Heart left ventricle (tissue), 16 donors: ENCODE results near the gene FHL2. TPM values are rescaled to one million over a fixed set of nuclear protein-coding genes. Genes with fewer than 3 reads are reported as not detected.

Experiments used
- ATAC-seq, 4 donors: fragments of 200-7000 bp; cut with Tn5 transposase; one replicate each; pipeline ENCODE4 v1.9.1; 2020 to 2022; ENCODE audit warnings: moderate library complexity in 4 of 4, mild to moderate bottlenecking in 3 of 4, moderate number of reproducible peaks in 1 of 4
- DNase-seq, 5 donors: peaks; one replicate each; pipeline ENCODE4 v3.0.0-alpha.2; 2020
- H3K27ac ChIP-seq, 12 donors: fragments of 200-600 bp; sonication (generic) in 4 of 12; one replicate each; pipeline versions ENCODE4 v1.5.0 to v1.8.0; 2016 to 2022; ENCODE audit warnings: mild to moderate bottlenecking in 2 of 12
- H3K27me3 ChIP-seq, 9 donors: fragments of 200-600 bp; sonication (generic) in 2 of 9; one replicate each; pipeline versions ENCODE4 v1.5.1 to v1.8.0; 2016 to 2022; ENCODE audit warnings: mild to moderate bottlenecking in 3 of 9
- H3K36me3 ChIP-seq, 9 donors: fragments of 200-600 bp; sonication (generic) in 2 of 9; one replicate each; pipeline versions ENCODE4 v1.5.0 to v1.8.0; 2018 to 2022; ENCODE audit warnings: mild to moderate bottlenecking in 2 of 9
- H3K4me1 ChIP-seq, 12 donors: fragments of 200-600 bp; sonication (generic) in 4 of 12; one replicate each; pipeline versions ENCODE4 v1.5.0 to v1.8.0; 2016 to 2022; ENCODE audit warnings: mild to moderate bottlenecking in 3 of 12
- H3K4me3 ChIP-seq, 12 donors: fragments of 200-600 bp; sonication (generic) in 4 of 12; one replicate each; pipeline versions ENCODE4 v1.5.0 to v1.8.0; 2017 to 2022; ENCODE audit warnings: mild to moderate bottlenecking in 9 of 12, moderate library complexity in 4 of 12
- H3K9me3 ChIP-seq, 12 donors: fragments of 200-600 bp; sonication (generic) in 4 of 12; one replicate each; pipeline versions ENCODE4 v1.5.0 to v1.8.0; 2016 to 2022; ENCODE audit warnings: mild to moderate bottlenecking in 1 of 12
- POLR2A ChIP-seq, 2 donors: fragments of 450-650 bp; IDR thresholded peaks; one replicate each; pipeline ENCODE4 v1.6.1; 2017; ENCODE audit warnings: antibody characterized with exemption in 2 of 2, mild to moderate bottlenecking in 2 of 2, moderate library complexity in 2 of 2
- WGBS, 4 donors: extraction: QIAGEN DNeasy Blood & Tissue Kit in 2 of 4; methylation state at CpG; one replicate each; pipeline versions ENCODE4 v1.1.5 to v1.1.7; 2013 to 2018; 5-methylcytosine and 5-hydroxymethylcytosine counted together
- intact Hi-C, 10 donors: fragments of 100-400 bp; cut with DNase I; formaldehyde crosslinking; loops; one replicate each; pipeline versions ENCODE4 v1.11.1 to v1.14.2; 2022
- polyA plus RNA-seq, 2 donors: library from polyadenylated mRNA; stranded (reverse); fragments of 200-250 nt; gene quantifications; one replicate each; pipeline ENCODE4 v1.2.3, GENCODE V29; 2013
- total RNA-seq, 9 donors: library from RNA; depleted of rRNA in 2 of 9; stranded (reverse); fragments of >200 nt in 2 of 9; fragmentation: NEBNext Ultra II Directional in 3 of 9; extraction: Animal tissue kit (Norgen Biotek cat#: 25700) in 3 of 9; gene quantifications; one replicate each; pipeline versions ENCODE4 v1.1.0 to v1.2.4, GENCODE V29; 2016 to 2023
- TF ChIP-seq, protein P1 (sequence below), 12 donors: fragments of 200-600 bp; sonication (generic) in 4 of 12; IDR thresholded peaks; one replicate each; pipeline versions ENCODE4 v1.5.0 to v1.8.0; 2018 to 2022; ENCODE audit warnings: antibody characterized with exemption in 12 of 12, mild to moderate bottlenecking in 5 of 12
- donor health status: ischemic (EF 13 %, LVEDD 7.1; RV severe dilation, severe dysfunction).
- donor health status: healthy with polysubstance abuse.
- donor health status: DM: no; HTN: yes; CAD: no.
- donor health status: DM: no; HTN: no; CAD: no.
- donor health status: ischemic (EF 25% LVEDD 6.9; RV normal size, moderate dysfunction).
- donor health status: ischemic (EF 25% LVEDD 5.7; RV mildly dilated, moderate dysfunction).
- donor health status: healthy.
- donor health status: DM: yes; HTN: yes; CAD: no.
- donor health status: ischemic (EF 35%, LVEDD 5.7; RV mildly dilated, moderate dysfunction).
- donor health status: nonischemic (EF 11% LVEDD 7.7; RV severe dilation, severe dysfunction).
- donor health status: DM: yes; HTN: yes; CAD: no.
- donor health status: PGD.
- donor health status: ischemic (EF 29% LVEDD 5.4; RV normal size, mild dysfunction).
- donor health status: nonischemic (EF 23%, LVEDD 6.1; RV moderate dilation, normal function).

Gene FHL2
- total and polyA plus RNA-seq, 11 donors = 649 to 4,692 (median 1,165) TPM

- Histone ChIP-seq H3K9me3 (no peaks in the 10 kb centered on the region), H3K27me3 (no peaks in the 10 kb centered on the region), H3K4me1 (peaks cover 0 to 31% (median 21%) of the 10 kb centered on the region in 12 donors), H3K27ac (no peak overlapping the region), H3K36me3 (peaks cover 0 to 20% (median 8%) of the 10 kb centered on the region in 9 donors), H3K4me3 (no peak overlapping the region)
- ATAC-seq = no peak
- 91 to 93% (median 93%) methylated on average over 2 of the region's 2 CpGs for WGBS, 4 donors
- intact Hi-C loops = no loop called here
- DNase-seq = no peak
- TF ChIP-seq, protein P1, sequence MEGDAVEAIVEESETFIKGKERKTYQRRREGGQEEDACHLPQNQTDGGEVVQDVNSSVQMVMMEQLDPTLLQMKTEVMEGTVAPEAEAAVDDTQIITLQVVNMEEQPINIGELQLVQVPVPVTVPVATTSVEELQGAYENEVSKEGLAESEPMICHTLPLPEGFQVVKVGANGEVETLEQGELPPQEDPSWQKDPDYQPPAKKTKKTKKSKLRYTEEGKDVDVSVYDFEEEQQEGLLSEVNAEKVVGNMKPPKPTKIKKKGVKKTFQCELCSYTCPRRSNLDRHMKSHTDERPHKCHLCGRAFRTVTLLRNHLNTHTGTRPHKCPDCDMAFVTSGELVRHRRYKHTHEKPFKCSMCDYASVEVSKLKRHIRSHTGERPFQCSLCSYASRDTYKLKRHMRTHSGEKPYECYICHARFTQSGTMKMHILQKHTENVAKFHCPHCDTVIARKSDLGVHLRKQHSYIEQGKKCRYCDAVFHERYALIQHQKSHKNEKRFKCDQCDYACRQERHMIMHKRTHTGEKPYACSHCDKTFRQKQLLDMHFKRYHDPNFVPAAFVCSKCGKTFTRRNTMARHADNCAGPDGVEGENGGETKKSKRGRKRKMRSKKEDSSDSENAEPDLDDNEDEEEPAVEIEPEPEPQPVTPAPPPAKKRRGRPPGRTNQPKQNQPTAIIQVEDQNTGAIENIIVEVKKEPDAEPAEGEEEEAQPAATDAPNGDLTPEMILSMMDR (IDR thresholded peaks at IDR 0.05) = no peak
- TF ChIP-seq POLR2A (IDR thresholded peaks at IDR 0.05) = no peak
Measured at GRCh38 chr2:105335469-105335868, 63.4 kb downstream of the FHL2 start.

DNA sequence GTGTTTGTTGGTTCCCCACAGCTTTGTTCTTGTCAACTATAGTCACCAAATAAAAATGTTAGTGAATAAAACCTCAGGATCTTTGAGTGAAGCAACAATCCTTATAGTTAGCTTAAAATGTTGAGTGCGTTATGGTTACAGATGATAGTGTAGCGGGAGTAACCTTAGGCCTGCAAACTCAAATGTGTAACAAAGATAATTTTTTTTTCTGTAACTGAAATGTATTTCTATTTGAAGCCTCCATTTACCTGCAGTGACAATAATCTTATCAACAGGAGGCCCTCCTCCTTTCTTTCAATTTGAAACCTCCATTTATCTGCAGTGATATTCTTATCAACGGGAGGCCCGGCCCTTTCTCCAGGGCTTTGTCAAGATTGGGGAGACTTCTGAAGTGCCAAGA lies 64.6 kb downstream of the FHL2 start:
- Histone ChIP-seq H3K4me3 (no peak overlapping the region), H3K9me3 (no peaks in the 10 kb centered on the region), H3K27ac (no peak overlapping the region), H3K36me3 (peaks cover 0 to 11% (median 0%) of the 10 kb centered on the region in 9 donors), H3K4me1 (peaks cover 0 to 33% (median 26%) of the 10 kb centered on the region in 12 donors), H3K27me3 (no peaks in the 10 kb centered on the region)
- TF ChIP-seq, protein P1 (IDR thresholded peaks at IDR 0.05) = no peak
- DNase-seq (no peak), ATAC-seq (no peak)
- intact Hi-C loops = no loop called here
- WGBS, 4 donors = 79 to 83% (median 80%) methylated on average over 4 of the region's 4 CpGs

GRCh38 chr2:105330681-105331375 lies 68.0 kb downstream of the FHL2 start:
- no peak for DNase-seq
- Histone ChIP-seq H3K4me3 (peak overlapping the region in 2 of 12 donors; percentile 75 to 84), H3K9me3 (no peaks in the 10 kb centered on the region), H3K36me3 (peaks cover 0 to 16% (median 0%) of the 10 kb centered on the region in 9 donors), H3K27ac (peak overlapping the region in 2 of 12 donors; percentile 85 to 90), H3K27me3 (no peaks in the 10 kb centered on the region), H3K4me1 (peaks cover 0 to 26% (median 12%) of the 10 kb centered on the region in 12 donors)
- no peak for ATAC-seq
- 94 to 98% (median 96%) methylated on average over 4 of the region's 4 CpGs for WGBS, 4 donors
- no peak for TF ChIP-seq POLR2A (IDR thresholded peaks at IDR 0.05)
- TF ChIP-seq, protein P1 (IDR thresholded peaks at IDR 0.05) = no peak
- intact Hi-C loops = no loop called here

GRCh38 chr2:105329561-105330495 lies 69.0 kb downstream of the FHL2 start, which contains the start of gene TGFBRAP1:
TSS of gene TGFBRAP1 (minus strand) at chr2:105329735. CDS start at chr2:105308301, 21,434 bp downstream.
- 2 to 20% (median 4%) methylated on average over 5 to 101 of the region's 101 CpGs for WGBS, 4 donors
- DNase-seq = peak; percentile 56 to 76 (median 61)
- Histone ChIP-seq H3K4me3 (peak within 1 kb of the TSS; percentile 50 to 93 (median 76)), H3K27ac (peak within 1 kb of the TSS in 11 of 12 donors; percentile 71 to 90 (median 85)), H3K9me3 (no peaks in the 10 kb centered on the region), H3K4me1 (peaks cover 0 to 33% (median 13%) of the 10 kb centered on the region in 12 donors), H3K36me3 (peaks cover 0 to 16% (median 0%) of the 10 kb centered on the region in 9 donors), H3K27me3 (no peaks in the 10 kb centered on the region)
- intact Hi-C loops = no loop called here
- peak in 3 of 4 donors; percentile 69 to 88 (median 87) for ATAC-seq
- TF ChIP-seq POLR2A (IDR thresholded peaks at IDR 0.05) = no peak
- TF ChIP-seq, protein P1 (IDR thresholded peaks at IDR 0.05) = no peak
